ENCODE measurements around the gene MAP1LC3A.

MAP1LC3A gene

DNA sequence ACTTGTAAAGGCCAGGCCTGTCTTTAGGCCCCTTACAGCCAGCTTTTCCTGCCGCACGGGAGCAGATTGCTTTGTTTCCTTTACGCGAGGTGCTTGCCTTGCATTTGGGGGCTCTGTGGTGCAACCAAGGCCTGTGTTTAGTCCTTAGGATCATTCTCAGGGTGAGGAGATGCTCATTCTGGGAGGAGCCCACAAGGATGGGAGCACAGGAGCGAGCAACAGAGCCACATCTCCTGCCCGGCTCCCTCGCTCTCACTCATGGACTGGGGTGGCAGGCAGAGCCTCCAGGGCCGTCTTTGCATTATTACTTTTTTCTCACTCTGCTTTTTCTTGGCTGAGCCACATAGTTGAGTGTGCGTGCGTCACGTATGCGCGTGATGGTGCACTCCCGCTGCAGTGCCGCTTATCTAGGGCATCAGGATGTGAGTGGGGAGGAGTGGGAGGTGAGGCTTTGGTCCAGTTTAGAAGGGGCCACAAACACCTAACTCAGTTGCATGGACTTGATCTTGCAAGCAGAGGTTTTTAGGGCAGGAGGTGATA lies 23.1 kb upstream of the MAP1LC3A start:
- Mint-ChIP-seq H3K4me1 (peaks cover 4% of the 10 kb centered on the region), H3K36me3 (peaks cover 30% of the 10 kb centered on the region), H3K4me3 (no peak overlapping the region), H3K9me3 (no peaks in the 10 kb centered on the region), H3K27me3 (no peaks in the 10 kb centered on the region), H3K27ac (no peak overlapping the region)
- ATAC-seq (ENCODE audit: low read depth) (no peak), DNase-seq (ENCODE audit: low spot score in 2 of 2) (no peak)

DNA sequence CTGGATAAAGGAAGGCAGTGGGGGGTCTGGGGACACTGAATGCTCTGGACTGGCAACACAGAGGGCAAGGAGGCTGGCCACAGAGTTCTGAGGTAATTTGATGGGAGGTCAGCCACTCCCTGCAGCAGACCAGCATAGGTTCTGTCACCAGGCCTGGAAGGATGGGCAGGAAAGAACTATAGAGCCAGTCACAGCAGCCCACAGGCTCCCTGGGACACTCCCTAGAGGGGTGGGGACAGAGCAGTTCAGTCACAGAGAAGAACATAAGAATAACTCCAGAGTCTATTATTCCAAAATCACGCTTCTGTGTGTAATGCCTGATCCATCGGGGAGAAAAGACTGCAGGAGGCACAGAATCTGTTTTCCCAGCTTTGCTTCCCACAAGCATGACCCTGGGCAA lies 22.7 kb upstream of the MAP1LC3A start:
- H3K4me1 Mint-ChIP-seq: peaks cover 4% of the 10 kb centered on the region
- no peak overlapping the region for H3K4me3 Mint-ChIP-seq
- no peak for DNase-seq (ENCODE audit: low spot score in 2 of 2)
- H3K9me3 Mint-ChIP-seq: no peaks in the 10 kb centered on the region
- no peak for ATAC-seq (ENCODE audit: low read depth)
- H3K27ac Mint-ChIP-seq: no peak overlapping the region
- H3K27me3 Mint-ChIP-seq: no peaks in the 10 kb centered on the region
- peaks cover 28% of the 10 kb centered on the region for H3K36me3 Mint-ChIP-seq

DNA sequence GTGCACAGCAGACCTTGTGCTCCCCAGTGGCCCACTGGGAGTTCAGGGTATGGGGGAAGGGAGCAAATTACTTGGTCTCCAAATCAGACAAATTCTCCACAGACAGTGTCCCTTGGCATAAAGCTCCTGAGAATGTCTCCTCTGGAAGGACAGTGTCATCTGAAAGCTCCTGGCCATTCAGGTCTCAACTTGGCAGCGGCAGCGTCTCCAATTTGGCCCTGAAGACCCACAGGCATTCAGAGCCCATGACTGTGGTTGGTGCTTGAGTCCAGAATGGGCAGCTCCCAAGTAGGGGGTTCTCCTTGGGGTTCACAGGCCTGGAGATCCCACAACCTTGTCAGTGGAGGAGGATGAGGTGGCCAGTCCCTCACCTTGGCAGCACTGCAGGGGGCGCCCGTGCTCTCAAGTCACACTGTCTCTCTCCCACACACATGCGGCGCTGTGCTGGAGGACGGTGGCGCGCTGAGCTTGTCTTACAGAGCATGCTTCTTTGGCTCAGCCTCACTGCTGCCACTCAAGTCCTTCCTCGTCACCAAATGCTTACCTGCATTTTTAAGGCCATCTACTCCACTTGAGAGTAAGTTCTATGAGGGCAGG lies 21.6 kb upstream of the MAP1LC3A start:
- no peak for DNase-seq (ENCODE audit: low spot score in 2 of 2)
- Mint-ChIP-seq H3K4me1 (no peaks in the 10 kb centered on the region), H3K36me3 (peaks cover 25% of the 10 kb centered on the region), H3K27me3 (no peaks in the 10 kb centered on the region), H3K27ac (no peak overlapping the region), H3K4me3 (no peak overlapping the region), H3K9me3 (no peaks in the 10 kb centered on the region)
- ATAC-seq (ENCODE audit: low read depth): peak; percentile 64

DNA sequence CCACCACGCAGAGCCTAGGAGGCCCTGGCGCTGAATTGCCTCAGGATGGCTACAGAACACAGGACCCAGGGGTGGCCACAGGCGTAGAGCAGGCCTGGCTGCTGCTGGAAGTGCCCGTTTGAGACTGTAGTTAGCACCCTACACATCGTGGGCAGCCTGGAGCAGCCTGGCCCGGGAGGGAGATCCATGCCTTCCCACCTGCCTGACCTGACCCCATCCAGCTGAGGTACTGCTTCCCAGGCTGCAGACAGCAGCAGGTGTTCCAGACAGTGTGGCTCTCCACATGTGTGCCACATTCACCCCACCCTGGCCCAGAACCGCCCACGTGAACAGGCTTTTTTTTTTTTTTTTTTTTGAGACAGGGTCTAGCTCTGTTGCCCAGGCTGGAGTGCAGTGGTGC lies 20.9 kb upstream of the MAP1LC3A start:
- no peaks in the 10 kb centered on the region for H3K4me1 Mint-ChIP-seq
- no peak overlapping the region for H3K27ac Mint-ChIP-seq
- H3K36me3 Mint-ChIP-seq: peaks cover 25% of the 10 kb centered on the region
- no peak for DNase-seq (ENCODE audit: low spot score in 2 of 2)
- ATAC-seq (ENCODE audit: low read depth): no peak
- no peaks in the 10 kb centered on the region for H3K9me3 Mint-ChIP-seq
- no peaks in the 10 kb centered on the region for H3K27me3 Mint-ChIP-seq
- no peak overlapping the region for H3K4me3 Mint-ChIP-seq

DNA sequence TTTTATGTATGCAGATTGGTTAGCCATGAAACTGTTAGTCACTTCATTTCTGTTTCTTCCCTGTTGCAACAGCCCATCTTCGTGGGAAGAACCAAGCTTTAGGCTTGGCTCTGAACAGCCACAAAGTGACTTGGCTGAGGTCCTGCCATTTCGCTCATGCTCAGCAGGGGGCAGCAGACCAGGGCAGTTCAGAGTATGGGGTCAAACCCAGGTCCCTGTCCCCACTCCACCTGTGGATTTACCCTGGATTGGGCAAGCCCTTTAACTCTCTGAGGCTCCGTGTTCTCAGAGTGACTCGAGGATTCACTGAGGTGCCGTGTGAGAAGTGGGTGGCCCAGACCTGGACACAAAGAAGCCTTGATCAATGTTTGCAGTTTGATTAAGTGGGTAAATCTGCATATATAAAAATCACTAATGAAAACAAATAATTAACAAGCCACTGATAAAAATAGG lies 19.8 kb upstream of the MAP1LC3A start:
- peaks cover 25% of the 10 kb centered on the region for H3K36me3 Mint-ChIP-seq
- no peaks in the 10 kb centered on the region for H3K27me3 Mint-ChIP-seq
- DNase-seq (ENCODE audit: low spot score in 2 of 2) (peak; percentile 46 to 68), ATAC-seq (ENCODE audit: low read depth) (peak; percentile 59)
- H3K9me3 Mint-ChIP-seq: no peaks in the 10 kb centered on the region
- peak overlapping the region; percentile 50 for H3K27ac Mint-ChIP-seq
- H3K4me3 Mint-ChIP-seq: no peak overlapping the region
- H3K4me1 Mint-ChIP-seq: no peaks in the 10 kb centered on the region

DNA sequence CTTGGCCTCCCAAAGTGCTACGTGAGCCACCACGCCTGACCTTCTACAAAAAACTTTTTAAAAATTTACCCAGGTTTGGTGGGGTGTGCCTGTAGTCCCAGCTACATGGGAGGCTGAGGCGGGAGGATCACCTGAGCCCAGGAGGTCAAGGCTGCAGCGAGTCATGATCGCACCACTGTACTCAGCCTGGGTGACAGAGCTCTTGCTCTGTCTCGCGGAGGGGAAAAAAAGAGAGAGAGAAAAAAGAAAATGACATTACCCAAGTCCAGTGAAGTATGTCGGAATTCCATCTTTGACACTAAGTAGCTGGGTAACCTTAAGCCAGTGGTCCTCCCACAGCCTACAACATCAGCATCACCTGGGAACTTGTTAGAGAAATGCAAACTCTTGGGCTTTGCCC lies 18.8 kb upstream of the MAP1LC3A start:
- no peak overlapping the region for H3K27ac Mint-ChIP-seq
- H3K9me3 Mint-ChIP-seq: no peaks in the 10 kb centered on the region
- no peak overlapping the region for H3K4me3 Mint-ChIP-seq
- DNase-seq (ENCODE audit: low spot score in 2 of 2): no peak
- H3K36me3 Mint-ChIP-seq: peaks cover 19% of the 10 kb centered on the region
- no peak for ATAC-seq (ENCODE audit: low read depth)
- no peaks in the 10 kb centered on the region for H3K27me3 Mint-ChIP-seq
- H3K4me1 Mint-ChIP-seq: no peaks in the 10 kb centered on the region

DNA sequence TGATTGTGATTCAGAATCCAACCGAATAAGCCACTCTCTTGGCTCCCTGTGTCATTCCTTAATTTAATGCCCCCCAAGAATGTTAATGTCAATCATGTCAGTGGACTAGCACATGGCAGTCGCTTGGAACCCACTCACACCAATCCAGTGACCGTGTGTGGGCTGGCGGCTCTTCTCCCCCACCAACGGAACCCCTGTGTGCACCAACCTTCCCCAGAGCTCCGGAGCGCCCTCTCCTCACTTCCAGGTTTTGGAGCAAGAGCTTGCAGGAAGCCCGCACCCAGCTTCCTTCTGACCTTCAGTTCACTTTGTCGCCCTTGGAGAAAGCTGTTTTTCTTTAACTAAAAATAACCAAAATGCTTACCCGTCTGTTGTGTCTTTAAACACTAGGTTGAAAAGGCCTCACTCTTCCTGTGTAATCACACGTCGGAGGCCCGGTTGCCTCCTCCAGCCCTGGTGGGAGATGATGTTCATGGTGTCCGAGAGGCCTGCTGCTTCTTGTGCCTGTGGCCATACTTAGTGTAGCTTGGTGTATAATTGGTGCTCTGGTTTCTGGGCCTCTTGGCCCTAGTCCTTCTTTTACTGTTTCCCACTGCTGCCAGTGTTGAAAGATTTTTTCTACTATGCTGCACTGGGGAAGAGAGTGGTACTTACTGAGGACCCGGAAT lies 17.8 kb upstream of the MAP1LC3A start:
- Mint-ChIP-seq H3K4me1 (no peaks in the 10 kb centered on the region), H3K36me3 (peaks cover 14% of the 10 kb centered on the region), H3K4me3 (no peak overlapping the region), H3K27me3 (peaks cover 2% of the 10 kb centered on the region), H3K27ac (peak overlapping the region; percentile 41), H3K9me3 (no peaks in the 10 kb centered on the region)
- ATAC-seq (ENCODE audit: low read depth) (no peak), DNase-seq (ENCODE audit: low spot score in 2 of 2) (no peak)

DNA sequence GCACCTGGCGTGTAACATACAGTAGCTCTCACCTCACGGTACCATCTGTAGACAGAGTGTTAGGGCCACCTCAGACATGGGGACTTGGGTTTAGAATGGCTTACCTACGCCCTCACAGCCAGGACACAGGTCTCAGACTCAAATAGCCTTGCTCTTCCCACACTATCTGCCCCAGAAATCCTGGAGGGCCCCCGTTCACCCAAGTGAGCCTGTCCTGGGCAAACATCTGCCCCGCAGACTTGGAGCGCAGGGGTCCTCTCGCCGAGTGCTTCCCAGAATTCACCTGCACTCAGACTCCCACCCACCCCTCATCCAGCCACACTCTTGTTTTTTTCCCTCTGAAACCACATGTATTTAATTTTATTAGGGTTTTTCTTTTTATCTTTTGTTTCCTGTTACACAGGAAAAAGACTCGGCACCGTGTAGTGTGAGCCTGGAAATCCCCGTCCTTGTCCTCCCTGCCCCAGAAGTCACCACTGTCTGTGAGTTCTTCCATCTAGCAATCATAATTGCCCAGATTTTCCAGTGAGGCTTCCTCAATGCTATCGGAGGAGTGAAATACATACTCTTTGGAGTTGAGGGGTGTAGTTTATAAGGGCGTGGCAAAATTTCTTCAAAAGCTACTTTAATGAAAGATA lies 17.1 kb upstream of the MAP1LC3A start:
- Mint-ChIP-seq H3K4me3 (no peak overlapping the region), H3K36me3 (peaks cover 11% of the 10 kb centered on the region), H3K27ac (peak overlapping the region; percentile 65), H3K9me3 (no peaks in the 10 kb centered on the region), H3K27me3 (peaks cover 2% of the 10 kb centered on the region), H3K4me1 (no peaks in the 10 kb centered on the region)
- ATAC-seq (ENCODE audit: low read depth) (peak; percentile 27), DNase-seq (ENCODE audit: low spot score in 2 of 2) (no peak)

DNA sequence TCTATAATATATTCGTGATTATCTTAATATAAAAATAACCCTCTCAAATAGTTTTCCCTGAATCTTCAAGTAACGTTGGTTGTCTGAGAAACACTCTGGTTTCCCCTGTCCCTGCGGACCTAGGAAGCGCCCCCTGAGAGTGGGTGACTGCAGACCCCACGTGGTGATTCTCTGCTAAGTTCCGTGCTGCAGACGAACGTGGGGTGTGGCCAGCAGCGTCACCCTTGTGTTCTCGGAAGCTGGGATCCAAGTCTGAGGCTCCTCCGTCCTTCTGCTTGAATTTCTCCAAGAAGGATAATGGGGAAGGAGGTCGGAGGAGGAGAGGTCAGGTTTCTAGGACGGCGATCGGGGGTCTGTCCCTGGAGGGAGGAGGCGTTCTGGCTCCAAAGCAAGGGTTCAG lies 16.6 kb upstream of the MAP1LC3A start:
- no peak for DNase-seq (ENCODE audit: low spot score in 2 of 2)
- H3K27me3 Mint-ChIP-seq: peaks cover 5% of the 10 kb centered on the region
- ATAC-seq (ENCODE audit: low read depth): no peak
- H3K27ac Mint-ChIP-seq: peak overlapping the region; percentile 65
- H3K9me3 Mint-ChIP-seq: no peaks in the 10 kb centered on the region
- no peak overlapping the region for H3K4me3 Mint-ChIP-seq
- H3K4me1 Mint-ChIP-seq: no peaks in the 10 kb centered on the region
- H3K36me3 Mint-ChIP-seq: peaks cover 10% of the 10 kb centered on the region

DNA sequence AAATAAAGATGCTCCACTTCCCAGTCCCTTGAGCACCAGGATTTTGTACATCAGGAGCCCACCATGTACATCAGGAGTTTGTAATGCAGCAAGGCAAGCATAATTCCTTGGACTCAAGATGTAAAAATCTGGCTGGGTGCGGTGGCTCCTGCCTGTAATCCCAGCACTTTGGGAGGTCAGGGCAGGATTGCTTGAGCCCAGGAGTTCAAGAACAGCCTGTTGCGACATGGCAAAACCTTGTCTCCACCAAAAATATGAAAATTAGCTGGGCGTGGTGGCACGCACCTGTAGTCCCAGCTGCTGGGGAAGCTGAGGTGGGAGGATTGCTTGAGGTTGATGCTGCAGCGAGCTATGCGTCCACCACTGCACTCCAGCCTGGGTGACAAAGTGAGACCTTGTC lies 16.1 kb upstream of the MAP1LC3A start:
- Mint-ChIP-seq H3K27me3 (peaks cover 5% of the 10 kb centered on the region), H3K36me3 (peaks cover 6% of the 10 kb centered on the region), H3K4me1 (no peaks in the 10 kb centered on the region), H3K27ac (no peak overlapping the region), H3K4me3 (no peak overlapping the region), H3K9me3 (no peaks in the 10 kb centered on the region)
- DNase-seq (ENCODE audit: low spot score in 2 of 2): no peak
- no peak for ATAC-seq (ENCODE audit: low read depth)

DNA sequence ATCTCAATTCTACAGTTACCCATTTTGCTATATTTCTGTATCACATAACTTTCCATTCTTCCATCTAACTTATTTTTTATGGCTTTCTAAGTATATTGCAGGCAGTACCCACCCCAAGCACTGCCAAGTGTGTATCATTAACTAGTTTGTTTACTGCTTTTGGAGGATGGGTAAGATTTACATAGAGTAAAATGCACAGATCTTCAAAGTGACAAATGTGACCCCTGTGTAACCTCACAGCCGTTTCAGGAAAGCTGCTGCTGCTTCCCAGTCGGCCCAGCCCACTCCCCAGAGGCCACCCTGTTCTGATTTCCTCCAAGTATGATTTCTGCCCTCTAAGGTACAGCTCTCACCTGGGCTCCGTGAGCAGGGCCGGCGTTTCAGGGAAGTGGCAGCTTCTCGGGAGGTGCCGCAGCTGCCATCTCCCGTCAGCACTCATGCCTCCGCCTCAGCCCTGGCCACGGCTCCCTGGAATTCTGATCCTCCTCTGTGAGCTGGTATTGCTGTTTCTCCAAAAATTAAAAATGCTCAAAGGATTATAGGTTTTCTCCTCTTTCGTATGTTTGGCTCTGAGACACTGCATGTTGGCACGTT lies 15.0 kb upstream of the MAP1LC3A start:
- Mint-ChIP-seq H3K4me3 (no peak overlapping the region), H3K9me3 (no peaks in the 10 kb centered on the region), H3K27ac (no peak overlapping the region), H3K27me3 (peaks cover 5% of the 10 kb centered on the region), H3K36me3 (peaks cover 6% of the 10 kb centered on the region), H3K4me1 (no peaks in the 10 kb centered on the region)
- DNase-seq (ENCODE audit: low spot score in 2 of 2): no peak
- no peak for ATAC-seq (ENCODE audit: low read depth)

DNA sequence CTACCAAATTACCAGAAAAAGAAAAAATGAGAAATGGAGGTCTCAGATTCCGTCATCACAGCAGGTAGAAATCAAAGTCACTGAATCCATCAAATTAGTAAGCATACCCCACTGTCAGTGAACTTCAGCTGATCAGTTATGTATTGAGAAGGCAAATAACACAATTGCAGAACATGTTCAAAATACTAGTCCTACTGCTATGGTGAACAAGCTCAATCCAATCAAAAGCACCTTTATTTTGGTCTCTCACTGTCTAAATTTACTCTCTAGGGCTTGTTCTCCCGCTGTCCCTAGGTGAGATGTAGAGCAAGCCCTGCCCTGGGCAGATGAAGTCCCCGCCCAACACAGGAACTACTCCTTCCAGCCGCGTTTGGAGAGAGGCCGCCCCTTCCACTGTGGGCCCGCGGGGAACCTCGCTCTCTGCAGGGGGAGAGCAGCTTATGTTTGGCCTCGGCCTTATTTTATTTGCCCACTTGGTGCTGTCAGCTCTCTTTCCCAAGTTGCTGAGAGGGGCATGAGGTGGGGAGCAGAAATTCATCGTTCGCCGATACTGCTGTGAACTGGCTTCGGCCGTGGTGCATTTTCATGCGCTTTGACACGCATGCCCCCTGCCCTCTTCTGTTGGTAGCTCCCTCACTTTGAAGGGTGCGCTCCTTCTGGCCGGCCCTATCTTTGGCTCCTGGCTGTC lies 14.3 kb upstream of the MAP1LC3A start:
- ATAC-seq (ENCODE audit: low read depth): peak; percentile 37
- H3K27me3 Mint-ChIP-seq: peaks cover 5% of the 10 kb centered on the region
- no peak for DNase-seq (ENCODE audit: low spot score in 2 of 2)
- H3K36me3 Mint-ChIP-seq: peaks cover 4% of the 10 kb centered on the region
- H3K9me3 Mint-ChIP-seq: no peaks in the 10 kb centered on the region
- H3K27ac Mint-ChIP-seq: no peak overlapping the region
- peaks cover under 1% of the 10 kb centered on the region for H3K4me1 Mint-ChIP-seq
- no peak overlapping the region for H3K4me3 Mint-ChIP-seq

DNA sequence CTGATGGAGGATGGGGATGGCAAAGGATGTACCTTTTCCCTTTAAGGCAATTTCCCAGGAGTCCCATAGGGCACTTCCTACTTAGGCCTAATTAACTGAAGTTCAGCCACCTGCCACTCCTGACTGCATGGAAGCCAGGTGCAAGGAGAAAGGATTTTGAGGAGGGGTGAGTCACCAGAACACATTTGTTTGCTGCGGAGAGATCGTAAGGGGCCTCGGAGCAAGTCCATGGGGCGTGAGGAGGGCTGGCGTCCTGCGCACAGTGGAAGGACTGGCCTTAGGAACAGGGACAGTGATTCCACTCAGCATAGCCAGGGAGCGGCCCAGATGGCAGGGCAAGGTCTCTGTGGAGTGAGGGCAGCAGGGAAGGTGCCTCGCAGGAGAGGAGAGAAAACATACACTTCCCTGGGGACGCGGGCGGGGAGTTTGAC lies 11.8 kb upstream of the MAP1LC3A start:
- Mint-ChIP-seq H3K9me3 (no peaks in the 10 kb centered on the region), H3K27me3 (peaks cover 5% of the 10 kb centered on the region), H3K36me3 (peaks cover 2% of the 10 kb centered on the region), H3K4me1 (peaks cover 6% of the 10 kb centered on the region), H3K4me3 (no peak overlapping the region), H3K27ac (no peak overlapping the region)
- no peak for ATAC-seq (ENCODE audit: low read depth)
- no peak for DNase-seq (ENCODE audit: low spot score in 2 of 2)

All from memory B cell (primary cell).